Stimulated activated CD8-positive, alpha-beta memory T cell treated with anti-CD3 and anti-CD28 coated beads, Interleukin-7, amount 100 ng/mL, for 48 hours (primary cell): Measurements from ENCODE around the gene SREK1IP1.

ENCODE experiments used
- DNase-seq, 2 donors: peaks; one replicate each; pipeline ENCODE4 v3.0.0-alpha.2; 2020; ENCODE audit warnings: low read depth in 1 of 2; ENCODE audit errors: extremely low read depth in 1 of 2

The SREK1IP1 gene

GRCh38 chr5:64688391-64688790 is 80.1 kb downstream of the SREK1IP1 start:
- no peak for DNase-seq

- DNase-seq = no peak
These were observed 82.6 kb downstream of the SREK1IP1 start for GRCh38 chr5:64685866-64686265.

- DNase-seq = no peak
These were observed 85.9 kb downstream of the SREK1IP1 start for GRCh38 chr5:64682608-64683007.

- DNase-seq = no peak
These were observed 88.2 kb downstream of the SREK1IP1 start for GRCh38 chr5:64680289-64680688.

GRCh38 chr5:64678374-64678773 is 90.1 kb downstream of the SREK1IP1 start:
- no peak for DNase-seq

- DNase-seq = no peak
These were observed 96.8 kb downstream of the SREK1IP1 start for GRCh38 chr5:64671678-64672077.

GRCh38 chr5:64670277-64670676 is 98.2 kb downstream of the SREK1IP1 start:
- DNase-seq = no peak
